HTERT RPE-1 (cell line): Measurements from ENCODE around the gene ANKRD35.
"Not testable (repeated sequence)": the region's sequence is repeated elsewhere in the genome, so short reads cannot be mapped to it uniquely, and the experiment has no call there.

Experiments used
- in situ Hi-C: fragments of 300-500 bp; cut with MboI; formaldehyde crosslinking; loops from 4 replicates; pipeline ENCODE4 v1.14.3; 2020; ENCODE audit warnings: low sequenced_read_pairs

Gene ANKRD35

DNA sequence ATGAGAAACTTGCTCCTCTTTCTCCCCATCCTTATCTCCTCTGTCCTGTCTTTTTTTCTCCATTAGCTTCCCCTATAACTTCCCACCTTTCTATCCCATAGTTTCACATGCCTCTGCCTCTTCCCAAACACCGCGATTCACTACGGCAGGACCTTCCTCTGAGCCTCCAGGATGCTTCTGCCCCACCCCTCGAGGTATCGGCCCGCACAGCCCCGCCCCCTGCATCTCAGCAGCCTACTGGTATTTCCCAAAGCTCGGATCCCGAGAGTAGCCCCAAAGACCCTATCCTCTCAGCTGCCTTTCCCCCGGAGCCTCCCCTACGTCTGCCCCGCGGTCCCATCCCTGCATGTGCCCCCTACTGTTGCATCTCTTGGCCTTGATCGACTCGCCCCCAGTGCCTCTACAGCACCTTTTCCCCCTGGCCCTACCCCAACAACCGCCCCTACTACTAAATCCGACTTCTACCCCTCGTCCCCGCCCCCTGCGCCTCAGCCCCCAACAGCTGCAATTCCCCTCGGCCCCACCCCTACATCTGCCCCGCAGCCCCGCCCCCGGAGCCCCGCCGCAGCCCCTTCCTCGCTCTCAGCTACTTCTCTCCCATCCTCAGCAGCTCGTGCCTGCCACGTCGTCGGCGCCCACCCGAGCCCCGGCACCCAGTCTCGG is 27.3 kb downstream of the ANKRD35 start:
- in situ Hi-C loops, result no loop called here

DNA sequence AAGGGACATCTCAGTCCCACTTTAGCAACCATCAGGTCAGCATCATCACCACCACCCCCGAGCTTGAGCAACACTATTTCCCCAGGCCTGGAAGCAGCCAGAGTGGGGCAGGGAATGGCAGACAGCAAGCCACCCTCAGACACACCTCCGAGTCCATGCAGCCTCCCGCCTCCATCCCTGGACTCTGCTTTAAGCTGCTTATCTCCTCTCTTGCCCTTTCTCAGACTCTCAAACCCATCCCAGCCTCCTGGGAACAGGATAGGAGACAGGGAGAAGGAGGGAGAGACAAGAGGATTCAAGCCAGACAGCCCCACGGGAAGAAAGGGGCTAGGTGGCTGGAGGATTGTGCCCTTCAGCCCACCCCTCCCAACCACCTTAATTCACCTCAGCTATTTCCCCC is 28.5 kb downstream of the ANKRD35 start:
- in situ Hi-C loops, result no loop called here

DNA sequence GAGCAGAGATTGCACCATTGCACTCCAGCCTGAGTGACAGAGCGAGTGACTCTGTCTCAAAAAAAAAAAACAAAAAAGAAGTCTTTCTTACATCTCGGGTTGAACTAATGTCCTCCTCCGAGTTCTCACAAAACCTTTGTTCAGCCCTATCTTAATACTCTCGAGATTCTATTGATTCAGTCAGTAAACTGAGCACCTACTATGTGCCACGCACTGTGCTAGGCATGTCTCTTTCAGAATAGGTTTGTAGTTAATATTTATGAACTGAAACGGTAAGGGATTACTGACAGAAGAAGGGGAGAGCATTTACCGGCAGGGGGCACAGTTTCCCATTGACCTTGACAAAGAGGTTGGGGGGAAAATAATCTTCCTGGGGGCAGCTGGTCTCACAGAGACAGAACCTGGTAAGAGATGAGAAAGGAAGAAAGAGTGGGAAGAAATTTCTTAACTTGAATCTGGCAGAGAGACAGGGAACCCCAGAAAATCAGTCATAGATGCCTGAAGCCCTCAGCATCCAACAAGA is 30.2 kb downstream of the ANKRD35 start:
- in situ Hi-C loops, result no loop called here

DNA sequence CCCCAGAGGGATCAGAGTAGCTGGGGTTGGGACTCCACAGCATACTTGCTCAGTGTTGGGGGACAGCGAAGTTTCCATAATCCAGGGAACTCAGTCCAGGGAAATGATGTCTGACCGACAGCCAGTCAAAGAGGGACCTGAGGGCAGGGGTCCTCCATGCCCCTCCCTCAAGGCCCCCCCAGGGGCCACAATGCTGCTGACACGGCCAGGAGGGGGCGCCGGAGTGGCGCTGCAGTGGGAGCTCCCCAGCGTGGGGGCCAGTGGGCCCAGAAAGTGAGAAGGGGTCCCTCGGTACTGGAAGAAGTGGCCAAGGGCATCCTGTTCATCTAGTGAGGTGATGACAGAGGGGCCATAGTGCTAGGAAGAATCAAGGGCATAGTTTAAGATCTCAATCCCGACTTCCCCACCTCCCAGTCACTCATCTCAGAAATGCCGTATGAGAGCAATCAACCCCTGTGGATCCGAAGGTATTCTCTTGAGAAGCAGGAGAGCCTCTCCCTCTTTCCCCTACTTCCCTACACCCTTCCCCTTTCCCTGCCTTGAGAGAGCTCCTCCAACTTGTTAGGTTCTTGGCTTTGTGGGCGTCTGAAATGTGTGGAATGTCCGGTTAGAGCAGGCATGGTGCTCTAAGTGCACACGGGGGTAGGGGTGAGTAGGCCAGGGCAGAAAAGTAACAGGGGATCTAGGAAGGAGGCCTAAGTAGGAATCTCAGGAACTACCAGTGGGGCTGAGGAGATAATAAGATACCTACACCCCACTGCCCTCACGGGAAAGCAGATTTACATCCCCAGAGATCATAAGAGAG is 36.1 kb downstream of the ANKRD35 start:
- in situ Hi-C loops, result no loop called here

DNA sequence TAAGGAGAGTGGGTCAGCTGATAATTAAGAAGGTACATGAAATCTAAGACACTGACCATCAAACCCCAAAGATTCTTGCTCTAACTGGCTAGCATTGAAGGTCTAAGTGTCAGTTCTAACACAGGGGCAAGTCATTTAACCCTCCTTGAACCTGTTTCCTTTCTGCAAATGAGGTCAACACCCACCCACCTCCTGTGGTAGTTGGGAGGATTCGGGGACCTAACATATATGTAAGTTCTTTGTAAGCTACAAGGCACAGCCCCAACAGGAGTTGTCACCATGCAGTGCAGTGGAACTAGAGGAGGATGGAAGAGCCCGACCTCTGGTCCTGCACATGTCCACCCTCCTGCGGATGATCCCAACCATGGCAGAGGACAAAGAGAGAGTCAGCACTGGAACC is 37.8 kb downstream of the ANKRD35 start:
- in situ Hi-C loops, result no loop called here

DNA sequence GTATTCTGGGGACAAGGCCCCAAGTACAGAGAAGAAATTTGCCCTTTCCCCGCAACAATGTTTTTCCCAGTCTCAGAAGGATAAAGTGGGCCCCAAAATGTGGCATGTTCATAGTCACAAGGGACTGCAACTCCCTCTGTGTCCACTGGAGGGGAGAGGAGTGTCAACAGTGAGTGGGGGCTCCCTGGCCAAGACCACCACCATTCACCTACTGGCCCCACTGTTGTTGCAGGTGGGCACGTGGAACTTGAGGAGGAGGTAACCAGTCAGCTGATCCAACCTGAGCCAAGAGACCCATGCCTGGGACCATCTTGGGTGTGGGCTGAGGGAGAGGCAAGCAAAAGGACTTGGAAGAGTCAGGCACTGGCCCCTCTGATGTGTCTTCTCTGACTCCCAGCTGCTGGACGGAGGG is 39.5 kb downstream of the ANKRD35 start:
- in situ Hi-C loops, result no loop called here

DNA sequence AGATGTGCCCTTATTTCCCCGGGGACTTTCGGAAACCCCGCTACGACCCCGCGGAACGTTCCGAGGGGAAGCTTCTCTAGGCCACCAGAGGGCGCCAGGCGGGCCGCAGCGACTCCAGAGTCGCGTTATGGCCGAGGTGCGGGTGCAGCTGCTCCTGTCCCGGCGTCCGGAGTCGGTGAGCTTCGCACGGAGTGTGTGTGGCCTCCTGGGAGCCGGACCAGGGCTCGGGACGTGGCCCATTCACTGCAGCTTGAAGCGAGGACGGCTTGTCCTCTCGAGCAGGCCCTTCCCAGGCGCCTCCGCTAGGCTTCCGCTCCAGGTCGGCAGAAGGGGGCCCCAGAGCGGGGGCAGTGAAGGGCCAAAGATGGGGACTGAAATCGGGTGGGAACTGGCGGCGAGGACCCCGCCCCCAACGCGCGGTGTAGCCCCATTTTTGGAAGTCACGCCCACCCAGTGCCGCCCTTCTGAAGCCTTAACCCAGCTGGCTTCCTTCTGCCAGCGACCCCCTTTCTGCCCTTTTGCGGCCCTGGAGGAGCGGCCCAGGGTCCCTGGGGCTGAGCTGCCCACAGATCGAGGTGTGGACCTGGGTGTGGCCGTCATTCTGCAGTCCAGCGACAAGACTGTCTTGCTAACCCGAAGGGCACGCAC is 40.0 kb downstream of the ANKRD35 start, which contains the start of gene NUDT17:
Gene NUDT17 (plus strand): TSS at position 117 of the 648 bp plus-strand sequence. CDS start 11 bp downstream, at position 128.
- in situ Hi-C loops, result no loop called here

DNA sequence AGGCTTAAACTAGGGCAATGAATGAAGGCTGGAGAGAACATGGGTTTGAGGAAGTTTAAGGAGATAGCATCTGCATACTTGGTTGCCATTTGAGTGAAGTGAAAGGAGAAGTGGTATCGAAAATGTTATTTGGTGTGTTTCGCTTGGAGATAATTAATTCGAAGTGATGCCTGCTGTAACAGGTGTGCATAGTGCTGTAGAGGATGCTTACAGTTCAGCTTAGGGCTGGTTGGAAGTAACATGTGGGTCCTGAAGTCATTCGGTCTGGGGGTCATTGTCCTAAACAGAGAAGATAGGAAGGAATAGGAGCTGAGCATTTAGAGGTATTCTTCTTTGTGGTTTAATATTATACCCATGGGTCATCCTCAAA is 40.5 kb downstream of the ANKRD35 start:
- in situ Hi-C loops, result no loop called here

DNA sequence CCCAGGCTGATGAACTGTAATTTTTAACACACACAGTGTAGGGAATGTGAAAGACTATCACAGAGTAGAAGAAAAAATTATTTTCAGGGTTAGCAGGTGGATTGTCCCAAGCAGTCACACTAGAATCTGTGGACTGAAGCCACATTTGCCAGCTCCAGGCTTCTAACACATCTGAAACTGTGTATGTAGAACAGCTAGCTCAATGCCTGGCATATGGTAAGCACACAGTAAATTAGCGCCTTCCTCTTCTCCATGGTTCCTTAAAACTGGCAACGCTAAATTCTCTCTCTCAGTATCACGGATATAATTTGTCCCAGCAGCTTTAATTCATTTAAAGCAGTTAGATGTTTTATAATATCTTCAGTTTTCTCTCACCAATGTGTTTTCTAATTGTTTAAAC is 42.6 kb downstream of the ANKRD35 start:
- in situ Hi-C loops, result no loop called here

DNA sequence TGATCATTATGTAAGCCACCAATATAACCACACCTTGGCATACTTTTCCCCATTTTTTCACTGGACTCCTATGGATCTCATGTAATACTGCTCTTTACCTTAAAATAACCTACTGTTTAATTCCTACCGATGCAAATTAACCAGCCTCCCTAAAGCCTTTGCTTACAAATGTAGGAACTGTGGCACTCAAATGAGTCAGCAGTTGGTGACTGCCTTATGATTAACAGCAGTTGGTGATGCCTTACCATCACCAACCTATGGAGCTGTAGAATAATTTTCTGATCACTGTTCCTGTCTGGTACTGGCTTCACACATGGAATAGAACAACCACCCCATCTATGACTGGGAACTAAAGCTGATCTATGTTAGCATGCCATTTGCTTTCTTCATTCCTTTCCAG is 48.0 kb downstream of the ANKRD35 start:
- in situ Hi-C loops, result no loop called here

DNA sequence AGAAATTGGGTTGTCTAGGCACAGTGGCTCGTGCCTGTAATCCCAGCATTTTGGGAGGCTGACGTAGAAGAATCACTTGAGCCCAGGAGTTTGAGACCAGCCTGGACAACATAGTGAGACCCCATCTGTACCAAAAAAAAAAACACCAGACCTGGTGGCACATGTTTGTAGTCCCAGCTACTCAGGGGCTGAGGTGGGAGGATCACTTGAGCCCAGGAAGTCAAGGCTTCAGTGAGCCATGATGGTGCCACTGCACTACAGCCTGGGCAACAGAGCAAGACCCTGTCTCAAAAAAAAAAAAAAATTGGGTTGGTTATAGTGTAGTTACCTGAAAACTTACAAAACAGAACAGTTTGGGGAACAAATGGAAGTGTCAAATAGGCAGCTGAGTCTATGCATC is 54.9 kb downstream of the ANKRD35 start:
- in situ Hi-C loops, result not testable (repeated sequence)

DNA sequence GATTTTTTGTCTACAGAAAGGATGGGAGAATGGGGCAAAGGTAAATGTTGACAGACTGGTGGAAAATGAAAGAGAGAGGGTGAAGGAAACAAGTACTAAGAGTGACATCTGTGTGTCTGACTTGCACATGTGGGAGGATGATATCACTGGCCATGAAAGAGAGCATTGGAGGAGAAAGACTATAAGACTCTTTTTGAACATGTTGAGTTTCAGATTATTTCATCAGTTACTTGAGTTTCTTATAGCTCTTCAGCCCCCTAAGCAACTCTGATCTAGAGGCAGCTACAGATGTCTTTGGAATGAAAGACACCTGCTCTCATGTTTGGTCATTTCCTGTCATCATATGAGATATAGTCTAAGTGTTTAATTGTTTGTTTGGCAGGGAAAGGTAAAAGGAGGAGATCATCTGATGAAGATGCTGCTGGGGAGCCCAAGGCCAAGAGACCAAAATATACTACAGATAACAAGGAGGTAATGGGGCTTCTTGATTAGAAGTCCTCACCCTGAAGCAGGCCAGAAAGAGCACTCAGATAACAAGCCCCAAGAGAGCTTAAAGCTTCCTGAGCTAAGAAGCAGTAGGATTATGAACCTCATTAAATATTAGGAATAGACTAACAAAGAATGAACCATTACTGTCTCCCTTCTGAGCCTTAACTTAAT is 57.2 kb downstream of the ANKRD35 start:
- in situ Hi-C loops, result no loop called here

DNA sequence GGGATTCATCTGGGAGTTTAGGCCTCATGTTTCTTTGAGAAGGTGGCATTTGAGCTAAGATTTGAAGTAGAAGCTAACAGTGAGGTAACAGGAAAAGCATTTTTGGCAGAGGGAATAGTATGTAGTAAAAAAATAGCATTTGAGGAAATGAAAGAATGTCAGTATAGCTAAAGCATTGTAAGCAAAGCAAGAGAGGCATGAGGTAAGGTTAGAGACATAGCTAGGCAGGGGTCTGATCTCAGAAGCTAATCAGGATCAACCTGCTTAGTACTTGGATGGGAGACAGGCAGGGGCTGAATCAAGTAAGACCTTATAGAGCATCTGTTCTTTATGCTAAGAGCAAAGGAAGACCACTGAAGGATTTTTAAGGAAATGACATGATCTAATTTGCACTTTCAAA is 57.7 kb downstream of the ANKRD35 start:
- in situ Hi-C loops, result no loop called here

DNA sequence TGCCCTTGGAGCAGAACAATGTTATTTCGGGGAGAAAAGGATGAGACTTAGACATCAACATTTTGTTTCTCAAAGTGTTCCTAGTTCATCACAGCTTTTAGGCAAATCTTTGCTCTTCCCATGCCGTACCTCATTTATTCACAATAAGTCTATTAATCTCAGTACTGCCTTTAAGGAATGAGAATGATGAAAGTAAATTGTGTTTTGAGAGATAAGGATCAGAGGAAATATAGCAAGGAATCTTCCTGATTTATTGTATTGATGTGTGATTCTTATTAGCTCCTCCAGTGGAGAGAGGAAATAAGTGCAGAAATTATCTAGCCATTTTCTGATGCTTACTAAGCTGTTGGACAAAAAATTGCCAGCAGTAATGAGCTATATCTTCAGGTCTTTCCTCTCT is 59.6 kb downstream of the ANKRD35 start:
- in situ Hi-C loops, result no loop called here

DNA sequence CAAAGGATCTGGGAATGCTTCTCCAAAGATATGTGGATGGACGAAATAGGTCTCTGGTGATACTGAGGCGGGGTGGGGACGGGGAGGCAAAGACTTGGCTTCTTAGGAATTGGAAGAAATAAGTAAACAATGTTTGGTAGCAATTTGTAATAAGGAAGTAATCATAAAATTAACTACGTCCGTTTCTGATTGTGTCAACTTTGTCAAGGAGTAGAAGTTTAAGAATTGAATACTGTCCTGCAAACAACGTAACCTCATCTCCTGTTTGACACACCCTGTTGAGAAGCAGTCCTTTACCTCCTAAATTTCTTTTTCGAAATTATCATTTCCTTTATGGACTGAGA is 61.2 kb downstream of the ANKRD35 start:
- in situ Hi-C loops, result no loop called here

DNA sequence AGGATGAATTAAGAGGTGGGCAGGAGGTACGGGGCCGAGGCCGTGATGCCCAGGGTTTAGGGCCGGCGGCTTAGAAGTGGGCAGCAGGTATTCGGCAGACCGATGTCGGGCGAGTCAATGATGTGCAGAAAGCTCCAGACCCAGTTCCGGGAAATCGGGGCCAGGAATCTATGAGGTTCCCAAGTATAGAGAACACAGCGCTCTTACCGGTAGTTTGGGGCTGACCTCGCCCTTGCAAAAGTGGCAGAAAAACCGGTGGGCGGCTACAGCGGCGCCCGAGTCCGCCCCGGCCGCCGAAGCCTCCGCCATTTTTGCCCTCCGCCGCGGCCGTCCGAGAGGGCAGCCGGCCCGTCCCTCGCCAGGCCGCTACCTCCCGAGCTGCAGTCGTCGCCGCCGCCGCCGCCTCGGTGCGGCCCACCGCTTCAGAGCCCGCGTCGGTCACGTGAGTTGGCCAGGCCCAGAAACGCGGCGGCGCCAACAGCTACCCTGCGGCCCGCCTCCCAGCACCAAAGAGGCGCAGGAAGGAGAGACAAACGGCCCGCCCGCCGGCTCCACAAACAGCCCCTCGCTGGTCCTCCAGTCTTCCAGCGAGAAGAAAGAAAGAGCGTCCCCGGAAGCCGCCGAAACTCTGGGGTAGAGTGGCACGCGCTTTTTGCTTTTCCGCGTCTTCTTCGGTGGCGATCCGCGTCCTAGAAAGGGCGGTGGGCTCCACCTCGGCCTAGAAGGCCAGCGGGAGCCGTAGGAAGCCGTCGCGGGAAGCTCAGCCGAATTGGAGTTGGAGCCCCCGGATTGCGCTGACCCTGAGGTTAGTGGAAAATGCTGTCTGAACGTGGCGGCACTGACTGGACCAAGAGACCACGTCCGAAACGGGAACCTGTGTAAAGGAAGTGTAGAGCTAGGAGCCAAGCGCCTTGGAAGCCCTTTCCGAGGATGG is 61.8 kb downstream of the ANKRD35 start, which contains the start of the genes POLR3C and RNF115:
Gene POLR3C (plus strand): TSS at position 636 of the 934 bp plus-strand sequence. CDS start 1,577 bp downstream, outside the sequence.
Gene RNF115 (minus strand): TSS at position 531 of the 934 bp plus-strand sequence. CDS start 222 bp downstream, at position 309.
- in situ Hi-C loops, result no loop called here

DNA sequence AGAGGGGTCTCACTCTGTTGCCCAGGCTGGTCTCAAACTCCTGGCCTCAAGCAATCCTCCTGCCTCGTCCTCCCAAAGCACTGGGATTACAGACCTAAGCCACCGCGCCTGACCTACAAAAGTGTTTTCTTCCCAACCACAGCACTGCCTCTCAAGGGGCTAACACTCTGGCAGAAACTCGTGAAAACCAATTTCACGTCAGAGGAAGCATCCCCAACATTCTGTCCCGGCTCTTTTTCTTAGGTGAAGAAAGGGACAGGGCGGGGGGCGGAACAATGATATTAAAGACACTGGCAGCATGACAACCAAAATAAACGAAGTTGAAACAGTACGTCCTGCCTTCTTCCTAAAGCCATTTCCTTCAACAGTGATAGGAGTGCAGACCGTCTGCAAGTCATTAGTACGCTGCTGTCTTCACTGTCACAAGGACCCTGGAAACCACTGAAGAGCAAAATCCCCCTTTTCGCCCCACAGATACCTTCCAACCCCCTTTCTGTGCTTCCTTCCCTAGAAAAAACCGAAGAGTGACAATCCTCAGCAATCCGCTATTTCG is 62.8 kb downstream of the ANKRD35 start:
- in situ Hi-C loops, result not testable (repeated sequence)

DNA sequence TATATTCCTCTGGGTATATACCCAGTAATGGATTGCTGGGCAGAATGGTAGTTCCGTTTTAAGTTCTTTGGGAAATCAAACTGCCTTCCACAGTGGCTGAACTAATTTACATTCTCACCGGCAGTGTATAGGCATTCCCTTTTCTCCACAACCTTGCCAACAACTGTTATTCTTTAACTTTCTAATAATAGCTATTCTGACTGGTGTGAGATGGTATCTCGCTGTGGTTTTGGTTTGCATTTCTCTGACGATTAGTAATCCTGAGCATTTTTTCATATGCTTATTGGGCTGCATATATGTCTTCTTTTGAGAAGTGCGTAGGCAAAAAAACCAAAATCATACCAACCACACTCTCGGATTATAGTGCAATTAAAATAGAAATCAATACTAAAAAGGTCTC is 67.6 kb downstream of the ANKRD35 start:
- in situ Hi-C loops, result not testable (repeated sequence)
